ENCODE data around the gene ELOVL6.

DNA sequence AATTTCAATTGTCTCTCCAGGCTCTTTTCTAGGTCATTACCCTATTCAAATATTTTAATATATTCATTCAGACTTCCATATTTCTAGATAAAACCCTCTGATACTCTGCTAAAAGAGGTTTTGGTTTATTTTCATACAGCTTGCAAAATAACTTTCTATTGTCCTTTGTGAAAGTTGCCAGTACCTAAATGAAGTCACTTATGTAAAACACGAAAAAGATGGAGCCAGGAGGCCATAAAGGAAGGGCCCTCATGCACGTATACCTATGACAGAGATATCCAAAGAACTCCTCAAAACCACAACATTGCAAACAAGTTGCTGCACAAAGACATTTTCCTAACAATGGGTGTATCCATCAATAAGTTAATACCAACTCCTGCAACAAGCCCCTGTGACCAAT, 25.7 kb upstream of the ELOVL6 start:
- TF ChIP-seq, protein P1, sequence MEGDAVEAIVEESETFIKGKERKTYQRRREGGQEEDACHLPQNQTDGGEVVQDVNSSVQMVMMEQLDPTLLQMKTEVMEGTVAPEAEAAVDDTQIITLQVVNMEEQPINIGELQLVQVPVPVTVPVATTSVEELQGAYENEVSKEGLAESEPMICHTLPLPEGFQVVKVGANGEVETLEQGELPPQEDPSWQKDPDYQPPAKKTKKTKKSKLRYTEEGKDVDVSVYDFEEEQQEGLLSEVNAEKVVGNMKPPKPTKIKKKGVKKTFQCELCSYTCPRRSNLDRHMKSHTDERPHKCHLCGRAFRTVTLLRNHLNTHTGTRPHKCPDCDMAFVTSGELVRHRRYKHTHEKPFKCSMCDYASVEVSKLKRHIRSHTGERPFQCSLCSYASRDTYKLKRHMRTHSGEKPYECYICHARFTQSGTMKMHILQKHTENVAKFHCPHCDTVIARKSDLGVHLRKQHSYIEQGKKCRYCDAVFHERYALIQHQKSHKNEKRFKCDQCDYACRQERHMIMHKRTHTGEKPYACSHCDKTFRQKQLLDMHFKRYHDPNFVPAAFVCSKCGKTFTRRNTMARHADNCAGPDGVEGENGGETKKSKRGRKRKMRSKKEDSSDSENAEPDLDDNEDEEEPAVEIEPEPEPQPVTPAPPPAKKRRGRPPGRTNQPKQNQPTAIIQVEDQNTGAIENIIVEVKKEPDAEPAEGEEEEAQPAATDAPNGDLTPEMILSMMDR (IDR thresholded peaks at IDR 0.05): no peak
- no peak for TF ChIP-seq POLR2AphosphoS5 (IDR thresholded peaks at IDR 0.05)
